Measurements from ENCODE around the gene C5.
"Not testable (repeated sequence)": the region's sequence is repeated elsewhere in the genome, so short reads cannot be mapped to it uniquely, and the experiment has no call there.

C5 gene

DNA sequence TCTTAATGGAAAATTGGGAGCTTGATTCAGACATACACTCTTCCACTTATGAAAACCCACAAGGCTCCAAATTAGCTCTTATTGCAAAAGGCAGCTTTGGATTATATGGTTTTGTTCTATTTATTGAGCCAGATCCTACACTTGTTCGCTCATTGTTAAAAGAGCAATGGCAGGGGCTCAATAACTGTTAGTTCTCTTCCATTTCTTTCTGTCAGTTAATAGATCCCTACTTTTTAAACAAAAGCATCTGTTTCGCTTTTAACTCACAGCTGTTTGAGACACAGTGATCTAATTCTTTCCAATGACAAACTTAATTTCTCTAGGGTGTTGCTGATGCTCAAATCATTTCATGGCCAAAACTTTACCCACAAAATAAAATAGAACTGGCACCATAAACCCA lies 11.7 kb downstream of the C5 start:
- Histone ChIP-seq H3K4me3 (replicated peaks; ENCODE audit: low read depth, low read length) (no peak overlapping the region), H3K36me3 (ENCODE audit: control insufficient read depth, insufficient read depth, low read length) (no peaks in the 10 kb centered on the region), H3K27me3 (replicated peaks; ENCODE audit: control insufficient read depth, insufficient read depth, low read length) (no peaks in the 10 kb centered on the region)
- DNase-seq (ENCODE audit: extremely low read depth, insufficient read length), result no peak
- TF ChIP-seq, protein P1, sequence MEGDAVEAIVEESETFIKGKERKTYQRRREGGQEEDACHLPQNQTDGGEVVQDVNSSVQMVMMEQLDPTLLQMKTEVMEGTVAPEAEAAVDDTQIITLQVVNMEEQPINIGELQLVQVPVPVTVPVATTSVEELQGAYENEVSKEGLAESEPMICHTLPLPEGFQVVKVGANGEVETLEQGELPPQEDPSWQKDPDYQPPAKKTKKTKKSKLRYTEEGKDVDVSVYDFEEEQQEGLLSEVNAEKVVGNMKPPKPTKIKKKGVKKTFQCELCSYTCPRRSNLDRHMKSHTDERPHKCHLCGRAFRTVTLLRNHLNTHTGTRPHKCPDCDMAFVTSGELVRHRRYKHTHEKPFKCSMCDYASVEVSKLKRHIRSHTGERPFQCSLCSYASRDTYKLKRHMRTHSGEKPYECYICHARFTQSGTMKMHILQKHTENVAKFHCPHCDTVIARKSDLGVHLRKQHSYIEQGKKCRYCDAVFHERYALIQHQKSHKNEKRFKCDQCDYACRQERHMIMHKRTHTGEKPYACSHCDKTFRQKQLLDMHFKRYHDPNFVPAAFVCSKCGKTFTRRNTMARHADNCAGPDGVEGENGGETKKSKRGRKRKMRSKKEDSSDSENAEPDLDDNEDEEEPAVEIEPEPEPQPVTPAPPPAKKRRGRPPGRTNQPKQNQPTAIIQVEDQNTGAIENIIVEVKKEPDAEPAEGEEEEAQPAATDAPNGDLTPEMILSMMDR (IDR thresholded peaks at IDR 0.05; ENCODE audit: insufficient read depth, low read length, poor library complexity, severe bottlenecking), result no peak

DNA sequence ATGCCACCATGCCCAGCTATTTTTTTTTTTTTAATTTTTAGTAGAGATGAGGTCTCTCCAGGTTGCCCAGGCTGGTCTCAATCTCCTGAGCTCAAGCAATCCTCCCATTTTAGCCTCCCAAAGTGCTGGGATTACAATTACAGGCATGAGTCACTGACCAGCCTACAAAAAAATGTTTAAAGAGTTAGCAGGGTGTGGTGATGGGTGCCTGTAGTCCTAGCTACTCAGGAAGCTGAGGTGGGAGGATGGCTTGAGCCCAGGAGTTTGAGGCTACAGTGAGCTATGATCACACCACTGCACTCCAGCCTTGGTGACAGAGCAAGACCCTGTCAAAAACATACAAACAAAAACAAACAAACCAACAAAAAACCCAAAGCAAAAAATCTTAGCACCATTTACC lies 14.4 kb downstream of the C5 start:
- H3K36me3 ChIP-seq (ENCODE audit: control insufficient read depth, insufficient read depth, low read length); DNase-seq (ENCODE audit: extremely low read depth, insufficient read length); H3K4me3 ChIP-seq (replicated peaks; ENCODE audit: low read depth, low read length); H3K27me3 ChIP-seq (replicated peaks; ENCODE audit: control insufficient read depth, insufficient read depth, low read length): not testable (repeated sequence)

DNA sequence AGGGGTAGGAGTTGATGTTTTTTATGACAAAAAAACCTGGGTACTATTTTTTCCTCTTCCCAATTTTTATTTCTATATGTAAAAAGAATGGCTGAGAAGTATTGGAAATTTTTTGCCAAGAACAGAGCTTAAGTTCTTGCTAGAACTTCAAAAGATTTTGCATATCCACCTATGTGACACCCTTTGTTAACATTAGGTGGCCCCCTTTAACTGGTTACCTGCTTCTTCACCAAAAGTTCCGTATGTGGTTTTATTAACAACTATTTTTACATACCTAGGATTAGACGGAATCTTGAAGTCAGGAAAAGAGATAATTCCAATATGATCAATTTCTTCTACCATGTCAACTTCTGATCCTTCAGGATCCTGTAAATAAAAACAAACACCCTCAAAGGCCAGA lies 15.5 kb downstream of the C5 start:
- no peak overlapping the region for H3K4me3 ChIP-seq (replicated peaks; ENCODE audit: low read depth, low read length)
- no peaks in the 10 kb centered on the region for H3K36me3 ChIP-seq (ENCODE audit: control insufficient read depth, insufficient read depth, low read length)
- H3K27me3 ChIP-seq (replicated peaks; ENCODE audit: control insufficient read depth, insufficient read depth, low read length), result no peaks in the 10 kb centered on the region
- DNase-seq (ENCODE audit: extremely low read depth, insufficient read length), result no peak
- TF ChIP-seq, protein P1 (IDR thresholded peaks at IDR 0.05; ENCODE audit: insufficient read depth, low read length, poor library complexity, severe bottlenecking), result no peak

DNA sequence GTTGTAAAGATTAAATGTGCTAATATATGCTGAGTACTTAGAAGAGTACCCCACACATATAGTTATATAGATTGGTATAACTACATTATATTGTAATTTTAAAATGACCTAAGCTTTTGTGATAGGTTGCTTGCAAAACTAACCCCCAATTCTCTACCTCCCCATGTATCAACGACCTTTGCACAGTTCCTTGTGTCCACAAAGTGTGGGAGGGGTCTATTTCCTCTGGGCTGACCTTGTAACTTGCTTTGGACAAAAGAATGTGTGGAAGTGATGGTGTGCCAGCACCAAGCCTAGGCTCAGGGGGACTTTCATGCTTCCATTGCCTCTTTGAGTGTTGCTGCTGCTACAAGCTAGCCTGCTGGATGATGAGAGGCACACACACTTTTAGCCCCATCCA lies 20.6 kb downstream of the C5 start:
- DNase-seq (ENCODE audit: extremely low read depth, insufficient read length), result no peak
- Histone ChIP-seq H3K4me3 (replicated peaks; ENCODE audit: low read depth, low read length) (no peak overlapping the region), H3K36me3 (ENCODE audit: control insufficient read depth, insufficient read depth, low read length) (no peaks in the 10 kb centered on the region), H3K27me3 (replicated peaks; ENCODE audit: control insufficient read depth, insufficient read depth, low read length) (no peaks in the 10 kb centered on the region)
- TF ChIP-seq, protein P1 (IDR thresholded peaks at IDR 0.05; ENCODE audit: insufficient read depth, low read length, poor library complexity, severe bottlenecking), result no peak

DNA sequence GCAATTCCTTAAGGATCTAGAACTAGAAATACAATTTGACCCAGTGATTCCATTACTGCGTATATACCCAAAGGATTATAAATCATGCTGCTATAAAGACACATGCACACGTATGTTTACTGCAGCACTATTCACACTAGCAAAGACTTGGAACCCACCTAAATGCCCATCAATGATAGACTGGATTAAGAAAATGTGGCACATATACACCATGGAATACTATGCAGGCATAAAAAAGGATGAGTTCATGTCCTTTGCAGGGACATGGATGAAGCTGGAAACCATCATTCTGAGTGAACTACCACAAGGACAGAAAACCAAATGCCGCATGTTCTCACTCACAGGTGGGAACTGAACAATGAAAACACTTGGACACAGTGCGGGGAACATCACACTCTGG lies 21.8 kb downstream of the C5 start:
- H3K27me3 ChIP-seq (replicated peaks; ENCODE audit: control insufficient read depth, insufficient read depth, low read length); H3K36me3 ChIP-seq (ENCODE audit: control insufficient read depth, insufficient read depth, low read length); H3K4me3 ChIP-seq (replicated peaks; ENCODE audit: low read depth, low read length); DNase-seq (ENCODE audit: extremely low read depth, insufficient read length): not testable (repeated sequence)

DNA sequence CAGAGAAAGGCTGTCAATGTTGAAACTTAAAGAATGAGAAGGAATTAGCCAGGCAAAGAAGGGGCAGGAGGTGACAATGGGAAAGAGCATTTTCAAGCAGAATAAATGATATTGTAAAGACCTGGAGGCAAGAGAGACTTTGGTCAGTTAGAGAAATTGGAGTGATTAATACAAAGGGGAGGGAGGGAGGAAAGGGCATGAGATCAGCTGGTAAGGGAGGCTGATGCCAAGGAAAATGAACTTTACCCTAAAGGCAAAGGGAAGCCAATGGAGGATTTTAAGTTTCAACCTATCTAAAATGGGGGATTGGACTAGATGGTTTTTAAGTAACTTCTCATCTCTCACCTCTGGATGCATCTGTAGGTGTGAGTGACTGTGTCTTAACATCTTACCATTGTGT lies 23.3 kb downstream of the C5 start:
- DNase-seq (ENCODE audit: extremely low read depth, insufficient read length), result no peak
- TF ChIP-seq, protein P1 (IDR thresholded peaks at IDR 0.05; ENCODE audit: insufficient read depth, low read length, poor library complexity, severe bottlenecking), result no peak

DNA sequence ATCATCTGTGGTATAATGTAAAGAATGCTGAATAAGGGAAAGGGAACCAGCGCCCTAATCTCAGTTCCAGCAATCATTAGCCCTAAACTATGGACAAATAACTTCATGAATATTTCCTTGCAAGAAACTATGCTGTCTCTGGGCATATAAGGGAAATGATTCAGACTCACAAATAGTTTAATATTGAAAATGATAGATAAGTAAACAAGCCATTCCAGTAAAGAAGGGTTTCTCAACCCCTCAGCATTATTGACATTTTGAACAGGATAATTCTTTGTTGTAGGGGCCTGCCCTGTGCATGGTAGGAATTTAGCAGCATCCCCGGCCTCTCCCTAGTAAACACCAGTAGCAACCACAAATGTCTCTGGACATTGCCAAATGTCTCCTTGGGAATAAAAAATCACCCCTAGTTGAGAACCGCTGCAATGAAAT lies 23.8 kb downstream of the C5 start:
- H3K36me3 ChIP-seq (ENCODE audit: control insufficient read depth, insufficient read depth, low read length), result no peaks in the 10 kb centered on the region
- TF ChIP-seq, protein P1 (IDR thresholded peaks at IDR 0.05; ENCODE audit: insufficient read depth, low read length, poor library complexity, severe bottlenecking), result no peak
- no peaks in the 10 kb centered on the region for H3K27me3 ChIP-seq (replicated peaks; ENCODE audit: control insufficient read depth, insufficient read depth, low read length)
- DNase-seq (ENCODE audit: extremely low read depth, insufficient read length), result no peak
- H3K4me3 ChIP-seq (replicated peaks; ENCODE audit: low read depth, low read length), result no peak overlapping the region

More for the DNA sequence above, 23.3 kb downstream of the C5 start:
- no peaks in the 10 kb centered on the region for H3K36me3 ChIP-seq (ENCODE audit: control insufficient read depth, insufficient read depth, low read length)
- H3K4me3 ChIP-seq (replicated peaks; ENCODE audit: low read depth, low read length), result no peak overlapping the region
- no peaks in the 10 kb centered on the region for H3K27me3 ChIP-seq (replicated peaks; ENCODE audit: control insufficient read depth, insufficient read depth, low read length)
